Activated naive CD8-positive, alpha-beta T cell treated with anti-CD3 and anti-CD28 coated beads, Interleukin-2, amount 50 U/mL, for 24 hours (primary cell): ENCODE data around the gene WFS1.

Experiments used
- ATAC-seq: fragments of 150-1000 bp; cut with Tn5 transposase; one replicate; pipeline ENCODE4 v1.10.0; 2021
- DNase-seq: peaks from one replicate; pipeline ENCODE4 v3.0.0; 2021
- H3K27ac Mint-ChIP-seq: one replicate; pipeline ENCODE4 v1.8.0; 2021; ENCODE audit warnings: mild to moderate bottlenecking, mixed read lengths
- H3K27me3 Mint-ChIP-seq: one replicate; pipeline ENCODE4 v1.8.0; 2021; ENCODE audit warnings: mixed read lengths
- H3K36me3 Mint-ChIP-seq: one replicate; pipeline ENCODE4 v1.8.0; 2021; ENCODE audit warnings: low read depth, mixed read lengths
- H3K4me1 Mint-ChIP-seq: one replicate; pipeline ENCODE4 v1.8.0; 2021; ENCODE audit warnings: mixed read lengths
- H3K4me3 Mint-ChIP-seq: one replicate; pipeline ENCODE4 v1.8.0; 2021; ENCODE audit warnings: mild to moderate bottlenecking, moderate library complexity, mixed read lengths
- H3K9me3 Mint-ChIP-seq: one replicate; pipeline ENCODE4 v1.8.0; 2021; ENCODE audit warnings: mixed read lengths

The WFS1 gene

GRCh38 chr4:6290769-6291547 lies 21.3 kb downstream of the WFS1 start:
- Mint-ChIP-seq H3K36me3 (peaks cover 3% of the 10 kb centered on the region), H3K4me1 (no peaks in the 10 kb centered on the region), H3K4me3 (no peak overlapping the region), H3K27ac (no peak overlapping the region), H3K27me3 (no peaks in the 10 kb centered on the region), H3K9me3 (no peaks in the 10 kb centered on the region)
- DNase-seq (no peak), ATAC-seq (no peak)

- no peak for ATAC-seq
- Mint-ChIP-seq H3K9me3 (no peaks in the 10 kb centered on the region), H3K27ac (no peak overlapping the region), H3K4me1 (no peaks in the 10 kb centered on the region), H3K27me3 (no peaks in the 10 kb centered on the region), H3K4me3 (no peak overlapping the region), H3K36me3 (peaks cover 3% of the 10 kb centered on the region)
- DNase-seq, result no peak
Measured at GRCh38 chr4:6291784-6292297, 22.2 kb downstream of the WFS1 start.

- ATAC-seq (no peak), DNase-seq (no peak)
- Mint-ChIP-seq H3K27ac (no peak overlapping the region), H3K9me3 (no peaks in the 10 kb centered on the region), H3K36me3 (peaks cover 3% of the 10 kb centered on the region), H3K27me3 (no peaks in the 10 kb centered on the region), H3K4me1 (no peaks in the 10 kb centered on the region), H3K4me3 (no peak overlapping the region)
Measured at GRCh38 chr4:6292376-6293096, 22.9 kb downstream of the WFS1 start.

GRCh38 chr4:6293097-6293445 lies 23.4 kb downstream of the WFS1 start:
- Mint-ChIP-seq H3K27ac (peak overlapping the region; percentile 52), H3K4me1 (no peaks in the 10 kb centered on the region), H3K4me3 (no peak overlapping the region), H3K27me3 (no peaks in the 10 kb centered on the region), H3K36me3 (peaks cover 3% of the 10 kb centered on the region), H3K9me3 (no peaks in the 10 kb centered on the region)
- ATAC-seq (no peak), DNase-seq (no peak)

- Mint-ChIP-seq H3K36me3 (peaks cover 2% of the 10 kb centered on the region), H3K4me1 (no peaks in the 10 kb centered on the region), H3K27ac (no peak overlapping the region), H3K27me3 (no peaks in the 10 kb centered on the region), H3K4me3 (no peak overlapping the region), H3K9me3 (no peaks in the 10 kb centered on the region)
- no peak for ATAC-seq
- DNase-seq, result no peak
Measured at GRCh38 chr4:6293661-6294060, 24.0 kb downstream of the WFS1 start.

GRCh38 chr4:6294705-6295421 lies 25.2 kb downstream of the WFS1 start:
- ATAC-seq (no peak), DNase-seq (no peak)
- peaks cover 1% of the 10 kb centered on the region for H3K36me3 Mint-ChIP-seq
- no peaks in the 10 kb centered on the region for H3K4me1 Mint-ChIP-seq
- no peak overlapping the region for H3K4me3 Mint-ChIP-seq
- H3K9me3 Mint-ChIP-seq, result no peaks in the 10 kb centered on the region
- H3K27ac Mint-ChIP-seq, result no peak overlapping the region
- H3K27me3 Mint-ChIP-seq, result no peaks in the 10 kb centered on the region

DNA sequence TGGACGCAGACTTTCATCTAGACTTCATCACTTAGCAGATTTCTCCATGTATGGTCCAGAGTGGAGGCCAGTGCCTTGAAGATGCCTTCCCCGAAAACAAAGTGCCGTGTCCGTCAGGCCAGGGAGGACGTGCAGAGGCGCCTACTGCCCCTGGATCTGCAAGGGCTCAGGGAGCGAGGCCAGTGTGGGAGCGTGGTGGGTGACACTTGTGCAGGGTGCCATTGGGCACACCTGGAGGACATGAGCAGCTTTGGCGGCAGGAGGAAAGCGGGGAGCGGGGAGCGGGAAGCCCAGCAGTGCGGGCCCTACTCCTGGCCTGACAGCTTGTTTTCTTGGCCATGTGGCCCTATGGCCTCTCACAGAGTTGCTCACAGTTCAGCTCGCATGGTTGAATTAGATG lies 25.8 kb downstream of the WFS1 start:
- no peak for DNase-seq
- H3K4me3 Mint-ChIP-seq, result no peak overlapping the region
- no peaks in the 10 kb centered on the region for H3K9me3 Mint-ChIP-seq
- no peak overlapping the region for H3K27ac Mint-ChIP-seq
- no peaks in the 10 kb centered on the region for H3K4me1 Mint-ChIP-seq
- peaks cover 1% of the 10 kb centered on the region for H3K36me3 Mint-ChIP-seq
- no peak for ATAC-seq
- H3K27me3 Mint-ChIP-seq, result no peaks in the 10 kb centered on the region

DNA sequence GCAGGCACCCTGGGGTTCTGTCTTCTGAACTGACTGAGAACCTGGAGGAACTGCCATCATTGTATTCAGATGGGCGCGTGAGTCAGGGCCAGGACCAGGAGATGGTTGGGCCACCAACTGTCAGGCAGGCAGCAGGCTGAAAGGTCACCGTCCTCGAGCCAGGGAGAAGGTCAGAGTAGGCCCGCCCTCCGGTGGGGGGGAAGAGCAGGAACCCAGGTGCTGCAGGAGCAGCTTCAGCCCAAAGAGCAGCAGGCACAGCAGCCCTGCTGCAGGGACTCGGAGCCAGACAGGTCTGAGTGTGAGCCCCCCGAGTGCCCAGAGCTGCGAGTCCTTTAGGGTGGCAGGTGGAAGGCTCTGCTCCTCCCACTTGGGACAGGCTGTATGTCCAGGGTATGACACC lies 26.4 kb downstream of the WFS1 start:
- no peak for ATAC-seq
- no peaks in the 10 kb centered on the region for H3K27me3 Mint-ChIP-seq
- no peak overlapping the region for H3K4me3 Mint-ChIP-seq

DNA sequence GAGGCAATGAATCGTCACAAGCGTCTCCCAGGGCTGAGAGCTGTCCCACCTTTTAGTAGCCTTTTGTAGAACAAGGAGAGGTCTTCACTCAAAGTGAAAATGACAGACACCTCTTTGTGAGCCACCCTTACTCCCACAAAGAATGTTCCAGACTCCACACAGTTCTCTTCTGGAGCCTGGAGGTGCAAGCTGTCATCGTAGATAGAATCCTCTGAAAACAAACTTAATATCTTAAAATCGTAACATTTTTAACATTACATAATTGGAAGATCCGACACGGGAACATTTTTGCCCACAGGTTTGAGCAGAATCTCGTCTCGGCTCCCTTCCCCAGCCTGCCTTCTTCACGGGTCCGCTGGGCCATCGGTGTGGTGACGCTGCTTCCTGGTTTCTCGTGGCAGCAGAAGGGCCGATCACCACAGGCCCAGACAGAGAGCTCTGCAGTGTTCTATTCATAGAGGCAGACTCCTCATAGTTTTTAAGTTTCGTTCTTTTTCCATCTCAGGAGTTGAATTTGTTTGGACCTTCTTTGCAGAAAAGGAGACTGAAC lies 27.7 kb downstream of the WFS1 start:
- ATAC-seq, result no peak
- Mint-ChIP-seq H3K27ac (no peak overlapping the region), H3K27me3 (no peaks in the 10 kb centered on the region), H3K4me1 (no peaks in the 10 kb centered on the region), H3K4me3 (no peak overlapping the region), H3K9me3 (no peaks in the 10 kb centered on the region), H3K36me3 (peaks cover 12% of the 10 kb centered on the region)
- no peak for DNase-seq

More for the DNA sequence above, 26.4 kb downstream of the WFS1 start:
- H3K36me3 Mint-ChIP-seq, result peaks cover 5% of the 10 kb centered on the region
- no peak for DNase-seq
- no peaks in the 10 kb centered on the region for H3K4me1 Mint-ChIP-seq
- H3K9me3 Mint-ChIP-seq, result no peaks in the 10 kb centered on the region
- H3K27ac Mint-ChIP-seq, result no peak overlapping the region

GRCh38 chr4:6298035-6298434 lies 28.4 kb downstream of the WFS1 start:
- H3K9me3 Mint-ChIP-seq, result no peaks in the 10 kb centered on the region
- no peaks in the 10 kb centered on the region for H3K4me1 Mint-ChIP-seq
- peaks cover 13% of the 10 kb centered on the region for H3K36me3 Mint-ChIP-seq
- DNase-seq (no peak), ATAC-seq (no peak)
- H3K4me3 Mint-ChIP-seq, result no peak overlapping the region
- no peak overlapping the region for H3K27ac Mint-ChIP-seq
- H3K27me3 Mint-ChIP-seq, result no peaks in the 10 kb centered on the region

GRCh38 chr4:6298852-6299251 lies 29.2 kb downstream of the WFS1 start:
- ATAC-seq, result no peak
- no peak overlapping the region for H3K27ac Mint-ChIP-seq
- no peaks in the 10 kb centered on the region for H3K27me3 Mint-ChIP-seq
- H3K9me3 Mint-ChIP-seq, result no peaks in the 10 kb centered on the region
- H3K36me3 Mint-ChIP-seq, result peaks cover 11% of the 10 kb centered on the region
- H3K4me1 Mint-ChIP-seq, result no peaks in the 10 kb centered on the region
- DNase-seq, result no peak
- no peak overlapping the region for H3K4me3 Mint-ChIP-seq

DNA sequence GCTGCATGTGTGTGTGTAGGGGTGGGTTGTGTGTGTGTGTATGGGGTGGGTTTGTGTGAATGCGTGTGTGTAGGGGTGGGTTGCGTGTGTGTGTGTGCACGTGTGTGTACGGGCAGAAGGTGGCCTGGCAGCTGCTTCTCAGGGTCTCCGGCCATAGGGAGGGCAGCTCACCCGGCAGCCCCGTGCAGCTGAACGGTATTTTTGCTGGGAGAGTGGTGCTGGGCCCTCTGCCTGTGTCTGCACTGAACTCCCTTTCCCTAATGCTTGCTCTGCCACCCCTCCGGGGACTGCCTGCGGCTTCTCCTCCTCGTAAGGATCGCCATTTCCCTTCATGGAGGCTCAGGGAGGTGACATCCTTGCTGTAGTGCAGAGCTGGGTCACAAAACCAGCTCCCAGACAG lies 30.2 kb downstream of the WFS1 start:
- ATAC-seq (no peak), DNase-seq (no peak)
- no peaks in the 10 kb centered on the region for H3K9me3 Mint-ChIP-seq

DNA sequence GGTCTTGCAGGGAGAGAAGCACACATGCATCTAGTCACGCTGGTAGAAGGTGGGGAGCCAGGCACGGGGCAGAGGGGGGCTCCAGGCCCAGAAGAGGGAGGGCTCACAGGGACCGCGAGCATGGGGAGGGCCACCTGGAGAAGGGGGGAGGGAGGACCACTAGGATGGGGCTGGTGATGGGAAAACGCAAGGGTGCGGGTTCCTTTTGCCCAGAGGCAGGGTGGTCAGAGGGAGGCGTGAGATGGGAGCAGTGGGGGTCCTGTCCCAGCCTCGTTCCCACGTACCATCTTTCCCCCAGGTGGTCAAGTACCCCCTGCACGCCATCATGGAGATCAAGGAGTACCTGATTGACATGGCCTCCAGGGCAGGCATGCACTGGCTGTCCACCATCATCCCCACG lies 30.7 kb downstream of the WFS1 start:
- H3K9me3 Mint-ChIP-seq, result no peaks in the 10 kb centered on the region
- DNase-seq (no peak), ATAC-seq (no peak)
- no peaks in the 10 kb centered on the region for H3K27me3 Mint-ChIP-seq
- peaks cover 11% of the 10 kb centered on the region for H3K36me3 Mint-ChIP-seq
- no peaks in the 10 kb centered on the region for H3K4me1 Mint-ChIP-seq
- no peak overlapping the region for H3K27ac Mint-ChIP-seq
- H3K4me3 Mint-ChIP-seq, result no peak overlapping the region

More for the DNA sequence above, 30.2 kb downstream of the WFS1 start:
- Mint-ChIP-seq H3K27me3 (no peaks in the 10 kb centered on the region), H3K36me3 (peaks cover 11% of the 10 kb centered on the region), H3K4me1 (no peaks in the 10 kb centered on the region), H3K4me3 (no peak overlapping the region), H3K27ac (no peak overlapping the region)

- Mint-ChIP-seq H3K27ac (no peak overlapping the region), H3K4me1 (no peaks in the 10 kb centered on the region), H3K36me3 (peaks cover 11% of the 10 kb centered on the region), H3K9me3 (no peaks in the 10 kb centered on the region), H3K4me3 (no peak overlapping the region), H3K27me3 (peaks cover under 1% of the 10 kb centered on the region)
- DNase-seq (no peak), ATAC-seq (no peak)
Measured at GRCh38 chr4:6301051-6301731, 31.5 kb downstream of the WFS1 start.
